ENCODE measurements around the gene ST6GALNAC5.
A peak's percentile ranks its signal among the peaks of the same experiment; 100 is the strongest.
"Not testable (repeated sequence)": the region's sequence is repeated elsewhere in the genome, so short reads cannot be mapped to it uniquely, and the experiment has no call there.

The ST6GALNAC5 gene

GRCh38 chr1:76867342-76868130 lies at the start of gene ST6GALNAC5:
Gene ST6GALNAC5 (plus strand): TSS chr1:76867480.
- DNase-seq (ENCODE audit: low spot score): peak; percentile 42

DNA sequence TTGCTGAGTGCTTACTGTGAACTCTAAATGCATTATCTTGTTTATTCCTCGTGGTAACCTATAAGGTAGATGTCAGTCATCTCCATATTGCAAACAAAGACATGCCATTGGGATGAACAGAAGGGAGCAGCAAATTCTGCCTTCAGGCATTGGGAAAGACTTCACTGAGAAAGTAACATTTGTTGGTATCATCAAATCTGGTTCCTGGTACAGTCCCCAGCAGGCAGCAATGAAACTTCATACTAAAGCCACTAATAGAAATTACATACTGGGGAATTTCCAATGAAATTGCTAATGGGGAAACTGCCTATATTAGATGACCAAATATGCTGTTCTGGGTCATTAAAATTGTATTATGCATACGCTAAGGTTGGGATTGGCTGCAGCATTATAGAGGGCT lies 47.3 kb upstream of the ST6GALNAC5 start:
- no peak for DNase-seq (ENCODE audit: low spot score)

DNA sequence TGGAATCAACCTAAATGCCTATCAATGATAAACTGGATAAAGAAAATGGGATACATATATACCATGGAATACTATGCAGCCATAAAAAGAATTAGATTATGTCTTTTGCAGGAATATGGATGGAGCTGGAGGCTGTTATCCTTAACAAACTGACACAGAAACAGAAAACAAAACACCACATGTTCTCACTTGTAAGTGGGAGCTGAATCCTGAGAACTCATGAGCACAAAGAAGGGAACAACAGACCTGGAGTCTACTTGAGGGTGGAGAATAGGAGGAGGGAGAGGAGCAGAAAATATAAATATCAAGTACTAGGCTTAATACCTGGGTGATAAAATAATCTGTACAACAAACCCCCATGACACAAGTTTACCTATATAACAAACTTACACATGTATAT lies 44.3 kb upstream of the ST6GALNAC5 start:
- not testable (repeated sequence) for DNase-seq (ENCODE audit: low spot score)

- DNase-seq (ENCODE audit: low spot score): no peak
Observed at GRCh38 chr1:76824106-76824505, 43.2 kb upstream of the ST6GALNAC5 start.

DNA sequence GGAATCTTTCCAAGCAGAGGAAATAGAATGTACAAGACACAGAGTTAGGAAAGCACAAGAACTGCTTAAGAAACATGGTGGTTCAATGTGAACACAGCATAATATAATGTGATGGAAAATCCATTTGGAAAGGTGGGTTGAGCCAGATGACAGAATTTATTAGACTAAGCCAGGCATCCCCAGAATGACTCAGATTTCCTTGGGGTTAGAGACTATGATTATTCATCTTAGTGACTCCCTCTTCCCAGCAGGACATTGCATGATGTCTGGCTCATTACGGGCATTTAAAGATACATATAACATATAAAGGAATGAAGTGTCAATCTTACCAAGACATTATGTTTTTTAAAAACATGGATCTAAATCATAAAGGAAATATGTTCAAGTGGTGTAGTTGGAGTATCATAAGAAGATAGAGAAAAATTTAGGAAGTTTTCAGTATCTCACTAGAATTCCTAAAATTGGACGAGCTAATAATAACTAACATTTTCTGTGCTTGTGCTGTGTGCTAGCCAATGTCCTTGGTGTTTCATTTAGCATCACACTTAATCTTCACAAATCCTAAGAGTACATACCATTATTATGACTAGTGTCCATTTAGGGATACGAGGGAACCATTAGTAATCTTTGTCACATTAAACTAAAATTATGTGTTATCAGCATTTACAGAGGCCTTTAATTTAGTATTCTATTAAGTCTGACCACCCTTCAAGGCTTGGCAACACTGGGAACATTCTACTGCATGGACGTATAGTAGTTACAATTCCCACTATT lies 41.0 kb upstream of the ST6GALNAC5 start:
- no peak for DNase-seq (ENCODE audit: low spot score)

DNA sequence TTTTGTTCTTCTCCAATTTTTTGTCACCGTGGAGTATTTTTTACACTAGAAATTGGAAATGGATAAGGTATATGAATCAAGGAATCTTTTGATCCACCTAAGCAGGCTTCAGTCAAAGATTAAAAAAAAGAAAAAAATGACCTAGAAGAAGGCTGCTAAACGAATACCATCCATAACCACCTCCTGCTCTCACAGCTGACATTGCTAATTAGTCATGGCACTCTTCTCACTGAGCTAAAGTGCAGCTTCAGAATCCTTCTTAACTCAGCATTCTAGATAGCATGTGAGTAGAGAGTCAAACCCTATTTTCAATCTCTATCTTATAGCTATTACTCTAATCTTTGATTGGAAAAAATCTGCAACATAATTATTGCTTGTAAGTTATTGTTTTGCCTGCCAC lies 40.2 kb upstream of the ST6GALNAC5 start:
- DNase-seq (ENCODE audit: low spot score): no peak

GRCh38 chr1:76830373-76830772 lies 36.9 kb upstream of the ST6GALNAC5 start:
- no peak for DNase-seq (ENCODE audit: low spot score)

DNA sequence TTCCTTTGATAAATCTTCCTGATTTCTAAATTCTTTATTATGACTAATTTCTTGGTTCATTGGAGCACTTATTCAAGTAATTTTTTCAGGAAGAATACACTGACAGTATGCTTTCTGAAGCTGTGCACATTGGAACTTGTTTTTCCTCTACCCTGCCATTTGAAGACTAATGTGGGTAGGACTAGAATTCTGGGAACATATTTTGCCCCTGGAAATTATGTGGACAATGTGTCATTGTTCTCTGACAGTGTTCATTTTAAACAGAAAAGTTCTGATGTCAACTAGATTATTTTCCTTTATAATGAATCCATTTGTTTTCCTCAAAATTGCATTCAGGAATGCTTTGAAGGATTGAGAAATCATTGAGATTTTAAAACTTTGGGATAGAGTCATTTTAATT lies 34.8 kb upstream of the ST6GALNAC5 start:
- no peak for DNase-seq (ENCODE audit: low spot score)

GRCh38 chr1:76833151-76833550 lies 34.1 kb upstream of the ST6GALNAC5 start:
- no peak for DNase-seq (ENCODE audit: low spot score)

- DNase-seq (ENCODE audit: low spot score): no peak
Observed at GRCh38 chr1:76833856-76834255, 33.4 kb upstream of the ST6GALNAC5 start.

- DNase-seq (ENCODE audit: low spot score): no peak
Observed at GRCh38 chr1:76835203-76835602, 32.1 kb upstream of the ST6GALNAC5 start.

- no peak for DNase-seq (ENCODE audit: low spot score)
Observed at GRCh38 chr1:76840278-76840677, 27.0 kb upstream of the ST6GALNAC5 start.

DNA sequence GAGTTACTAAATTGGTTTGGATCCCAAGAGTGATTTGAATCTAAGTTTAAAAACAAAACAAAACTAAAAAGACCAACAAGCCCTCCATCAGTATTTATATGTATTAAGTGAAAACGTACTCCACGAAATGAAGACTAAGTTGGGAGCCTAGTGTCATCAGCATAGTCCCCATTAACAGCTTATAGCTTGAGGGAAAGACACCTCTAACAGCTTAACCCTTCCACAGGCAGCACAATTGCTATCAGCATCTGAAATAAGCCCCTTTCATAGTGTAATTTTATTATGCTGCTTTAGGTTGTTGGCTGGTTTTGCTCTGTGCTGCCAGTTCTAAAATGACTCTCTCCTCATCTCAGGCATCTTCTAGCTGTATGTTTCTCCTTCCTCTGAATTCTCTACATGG lies 25.8 kb upstream of the ST6GALNAC5 start:
- DNase-seq (ENCODE audit: low spot score): no peak

DNA sequence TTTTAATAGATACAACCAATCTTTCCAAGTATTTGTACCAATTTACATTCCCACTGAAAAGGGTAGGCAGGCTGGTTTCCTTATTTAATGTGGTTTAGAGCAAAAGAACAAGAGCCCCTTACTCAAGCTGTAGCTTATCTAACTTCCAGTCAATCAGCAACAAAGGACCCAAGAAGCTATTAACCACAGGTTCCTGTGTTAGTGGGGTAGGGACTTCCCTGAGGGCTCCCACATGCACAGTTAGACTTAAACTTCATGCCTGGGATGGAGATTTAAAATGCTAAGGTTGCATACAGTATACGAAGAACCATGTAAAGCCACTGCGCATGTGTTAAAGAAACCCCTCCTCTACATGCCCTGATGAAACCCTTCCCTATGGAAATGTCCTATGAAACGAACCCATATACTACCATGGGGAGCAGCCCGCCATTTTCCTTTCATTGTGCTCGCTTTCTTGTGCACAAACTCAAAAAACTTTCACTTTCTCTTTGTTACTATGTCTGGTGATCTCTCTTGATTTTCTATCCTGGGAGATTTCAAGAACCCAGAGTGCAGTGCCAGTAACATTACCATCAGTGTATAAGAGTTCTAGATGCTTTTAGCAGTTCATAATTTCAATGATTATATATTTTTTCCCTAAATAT lies 23.3 kb upstream of the ST6GALNAC5 start:
- no peak for DNase-seq (ENCODE audit: low spot score)

- DNase-seq (ENCODE audit: low spot score): no peak
Observed at GRCh38 chr1:76854255-76854654, 13.0 kb upstream of the ST6GALNAC5 start.

- no peak for DNase-seq (ENCODE audit: low spot score)
Observed at GRCh38 chr1:76856104-76856503, 11.2 kb upstream of the ST6GALNAC5 start.

- no peak for DNase-seq (ENCODE audit: low spot score)
Observed at GRCh38 chr1:76857138-76857537, 10.1 kb upstream of the ST6GALNAC5 start.

GRCh38 chr1:76857973-76858372 lies 9.3 kb upstream of the ST6GALNAC5 start:
- no peak for DNase-seq (ENCODE audit: low spot score)

- DNase-seq (ENCODE audit: low spot score): no peak
Observed at GRCh38 chr1:76861149-76861548, 6.1 kb upstream of the ST6GALNAC5 start.

GRCh38 chr1:76862447-76862846 lies 4.8 kb upstream of the ST6GALNAC5 start:
- DNase-seq (ENCODE audit: low spot score): no peak

DNA sequence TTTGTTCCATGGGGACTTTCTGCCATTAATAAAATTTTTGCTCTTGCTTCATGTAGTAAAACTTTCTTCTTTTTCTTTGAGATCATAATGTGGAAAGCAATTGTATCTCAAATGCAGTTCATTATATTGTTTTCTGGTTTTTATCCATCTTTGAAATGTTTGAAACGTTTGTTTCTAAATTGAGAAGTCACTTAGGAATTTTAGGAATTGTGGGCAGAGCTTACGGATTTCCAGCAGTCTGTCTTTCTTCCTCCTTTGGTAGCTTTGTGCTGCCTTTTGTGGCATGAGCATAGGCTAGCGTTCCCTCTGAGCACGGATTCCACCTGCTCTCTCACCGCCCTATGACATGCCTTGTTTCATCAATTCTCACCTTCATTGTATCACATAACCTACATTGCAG lies 2.9 kb upstream of the ST6GALNAC5 start:
- no peak for DNase-seq (ENCODE audit: low spot score)

- no peak for DNase-seq (ENCODE audit: low spot score)
Observed at GRCh38 chr1:76865696-76866286, 1.5 kb upstream of the ST6GALNAC5 start.

GRCh38 chr1:76866566-76866965 lies 714 bp upstream of the ST6GALNAC5 start:
- DNase-seq (ENCODE audit: low spot score): no peak
